Stimulated activated effector memory CD8-positive, alpha-beta T cell treated with anti-CD3 and anti-CD28 coated beads, Interleukin-12 subunit alpha, Interleukin-12 subunit beta, amount 100 ng/mL, for 72 hours (primary cell): ENCODE measurements around the gene SP2.

Source experiments
- ATAC-seq: fragments of 150-1000 bp; cut with Tn5 transposase; 2 replicates; pipeline ENCODE4 v1.10.0; 2021
- DNase-seq, 2 donors: peaks; one replicate each; pipeline ENCODE4 v3.0.0; 2021 to 2022; ENCODE audit warnings: low spot score in 2 of 2
- H3K27ac Mint-ChIP-seq: one replicate; pipeline ENCODE4 v1.8.0; 2022; ENCODE audit warnings: mild to moderate bottlenecking, mixed read lengths
- H3K36me3 Mint-ChIP-seq: one replicate; pipeline ENCODE4 v1.8.0; 2022; ENCODE audit warnings: mild to moderate bottlenecking, mixed read lengths
- H3K4me1 Mint-ChIP-seq: one replicate; pipeline ENCODE4 v1.8.0; 2022; ENCODE audit warnings: mixed read lengths
- H3K4me3 Mint-ChIP-seq: one replicate; pipeline ENCODE4 v1.8.0; 2022; ENCODE audit warnings: mild to moderate bottlenecking, mixed read lengths
- H3K9me3 Mint-ChIP-seq: one replicate; pipeline ENCODE4 v1.8.0; 2022; ENCODE audit warnings: mixed read lengths

The SP2 gene

GRCh38 chr17:47896672-47897490 is 845 bp downstream of the SP2 start:
- no peak for ATAC-seq

GRCh38 chr17:47897561-47897960 is 1.5 kb downstream of the SP2 start:
- Mint-ChIP-seq H3K4me1 (peaks cover 56% of the 10 kb centered on the region), H3K4me3 (peak overlapping the region; percentile 92), H3K27ac (peak overlapping the region; percentile 99), H3K36me3 (peaks cover 47% of the 10 kb centered on the region), H3K9me3 (no peaks in the 10 kb centered on the region)
- no peak for DNase-seq
- no peak for ATAC-seq

More at GRCh38 chr17:47896672-47897490, 845 bp downstream of the SP2 start:
- Mint-ChIP-seq H3K27ac (peak overlapping the region; percentile 99), H3K4me1 (peaks cover 50% of the 10 kb centered on the region), H3K4me3 (peak overlapping the region; percentile 92), H3K9me3 (no peaks in the 10 kb centered on the region), H3K36me3 (peaks cover 40% of the 10 kb centered on the region)
- DNase-seq, result no peak

- H3K9me3 Mint-ChIP-seq, result no peaks in the 10 kb centered on the region
- peaks cover 49% of the 10 kb centered on the region for H3K36me3 Mint-ChIP-seq
- no peak overlapping the region for H3K27ac Mint-ChIP-seq
- DNase-seq (no peak), ATAC-seq (no peak)
- H3K4me1 Mint-ChIP-seq, result peaks cover 57% of the 10 kb centered on the region
- peak overlapping the region; percentile 92 for H3K4me3 Mint-ChIP-seq
Measured at GRCh38 chr17:47898241-47898640, 2.2 kb downstream of the SP2 start.

- no peak for ATAC-seq
Measured at GRCh38 chr17:47899643-47900042, 3.6 kb downstream of the SP2 start.

GRCh38 chr17:47901423-47901822 is 5.4 kb downstream of the SP2 start:
- no peaks in the 10 kb centered on the region for H3K9me3 Mint-ChIP-seq
- DNase-seq (no peak), ATAC-seq (no peak)
- H3K4me3 Mint-ChIP-seq, result no peak overlapping the region
- peaks cover 59% of the 10 kb centered on the region for H3K4me1 Mint-ChIP-seq
- H3K36me3 Mint-ChIP-seq, result peaks cover 48% of the 10 kb centered on the region
- peak overlapping the region; percentile 80 for H3K27ac Mint-ChIP-seq

More at GRCh38 chr17:47899643-47900042, 3.6 kb downstream of the SP2 start:
- no peak for DNase-seq
- no peaks in the 10 kb centered on the region for H3K9me3 Mint-ChIP-seq
- peak overlapping the region; percentile 53 for H3K27ac Mint-ChIP-seq
- no peak overlapping the region for H3K4me3 Mint-ChIP-seq
- peaks cover 51% of the 10 kb centered on the region for H3K4me1 Mint-ChIP-seq
- H3K36me3 Mint-ChIP-seq, result peaks cover 58% of the 10 kb centered on the region

- H3K27ac Mint-ChIP-seq, result peak overlapping the region; percentile 80
Measured at GRCh38 chr17:47902039-47902744, 6.2 kb downstream of the SP2 start.

GRCh38 chr17:47905221-47905733 is 9.2 kb downstream of the SP2 start:
- no peak for ATAC-seq
- Mint-ChIP-seq H3K9me3 (no peaks in the 10 kb centered on the region), H3K27ac (peak overlapping the region; percentile 2), H3K4me1 (peaks cover 44% of the 10 kb centered on the region), H3K36me3 (peaks cover 30% of the 10 kb centered on the region), H3K4me3 (no peak overlapping the region)
- DNase-seq, result no peak

More at GRCh38 chr17:47902039-47902744, 6.2 kb downstream of the SP2 start:
- Mint-ChIP-seq H3K4me1 (peaks cover 60% of the 10 kb centered on the region), H3K4me3 (no peak overlapping the region), H3K9me3 (no peaks in the 10 kb centered on the region), H3K36me3 (peaks cover 43% of the 10 kb centered on the region)
- no peak for DNase-seq
- ATAC-seq, result no peak

GRCh38 chr17:47906443-47906842 is 10.4 kb downstream of the SP2 start:
- H3K27ac Mint-ChIP-seq, result peak overlapping the region; percentile 16
- peaks cover 28% of the 10 kb centered on the region for H3K36me3 Mint-ChIP-seq
- DNase-seq (no peak), ATAC-seq (no peak)
- peaks cover 43% of the 10 kb centered on the region for H3K4me1 Mint-ChIP-seq
- H3K9me3 Mint-ChIP-seq, result no peaks in the 10 kb centered on the region
- H3K4me3 Mint-ChIP-seq, result no peak overlapping the region

GRCh38 chr17:47907932-47908562 is 12.0 kb downstream of the SP2 start:
- H3K9me3 Mint-ChIP-seq, result no peaks in the 10 kb centered on the region
- ATAC-seq, result no peak
- no peak for DNase-seq
- peaks cover 44% of the 10 kb centered on the region for H3K4me1 Mint-ChIP-seq
- peaks cover 22% of the 10 kb centered on the region for H3K36me3 Mint-ChIP-seq
- H3K4me3 Mint-ChIP-seq, result no peak overlapping the region
- H3K27ac Mint-ChIP-seq, result peak overlapping the region; percentile 2

GRCh38 chr17:47913050-47913449 is 17.0 kb downstream of the SP2 start:
- ATAC-seq (no peak), DNase-seq (no peak)
- Mint-ChIP-seq H3K4me3 (no peak overlapping the region), H3K9me3 (no peaks in the 10 kb centered on the region), H3K36me3 (peaks cover 48% of the 10 kb centered on the region), H3K27ac (peak overlapping the region; percentile 20), H3K4me1 (peaks cover 23% of the 10 kb centered on the region)

- Mint-ChIP-seq H3K4me3 (no peak overlapping the region), H3K9me3 (no peaks in the 10 kb centered on the region), H3K36me3 (peaks cover 54% of the 10 kb centered on the region), H3K4me1 (peaks cover 23% of the 10 kb centered on the region), H3K27ac (peak overlapping the region; percentile 76)
- DNase-seq, result no peak
- no peak for ATAC-seq
Measured at GRCh38 chr17:47914306-47914948, 18.4 kb downstream of the SP2 start.

GRCh38 chr17:47915776-47916398 is 19.9 kb downstream of the SP2 start:
- H3K4me1 Mint-ChIP-seq, result peaks cover 26% of the 10 kb centered on the region
- no peak for ATAC-seq
- H3K4me3 Mint-ChIP-seq, result no peak overlapping the region
- DNase-seq, result no peak
- H3K9me3 Mint-ChIP-seq, result no peaks in the 10 kb centered on the region
- peaks cover 65% of the 10 kb centered on the region for H3K36me3 Mint-ChIP-seq
- H3K27ac Mint-ChIP-seq, result peak overlapping the region; percentile 27

- H3K9me3 Mint-ChIP-seq, result no peaks in the 10 kb centered on the region
- H3K4me3 Mint-ChIP-seq, result no peak overlapping the region
- peak overlapping the region; percentile 73 for H3K27ac Mint-ChIP-seq
- peaks cover 71% of the 10 kb centered on the region for H3K36me3 Mint-ChIP-seq
- peaks cover 26% of the 10 kb centered on the region for H3K4me1 Mint-ChIP-seq
- ATAC-seq (no peak), DNase-seq (no peak)
Measured at GRCh38 chr17:47916489-47917208, 20.6 kb downstream of the SP2 start.

GRCh38 chr17:47917581-47917980 is 21.5 kb downstream of the SP2 start:
- Mint-ChIP-seq H3K36me3 (peaks cover 78% of the 10 kb centered on the region), H3K4me1 (peaks cover 18% of the 10 kb centered on the region), H3K4me3 (no peak overlapping the region), H3K9me3 (no peaks in the 10 kb centered on the region), H3K27ac (peak overlapping the region; percentile 73)
- ATAC-seq (no peak), DNase-seq (no peak)
